Thoracic aorta (tissue), 2 donors: ENCODE measurements around the gene OXTR. TPM values are rescaled to one million over a fixed set of nuclear protein-coding genes. Genes with fewer than 3 reads are reported as not detected.
A peak's percentile ranks its signal among the peaks of the same experiment; 100 is the strongest.

Source experiments
- ATAC-seq: fragments of 150-250 bp; one replicate; pipeline ENCODE4 v1.8.0; 2017; ENCODE audit warnings: low read depth; ENCODE audit not compliant: insufficient number of reproducible peaks, low FRiP score
- DNase-seq: peaks from one replicate; pipeline ENCODE4 v3.0.0-alpha.2; 2020; ENCODE audit warnings: low spot score
- H3K27ac ChIP-seq, 2 donors: fragments of 200-600 bp; sonication (generic); 1 replicate in 1 of 2; 2 replicates in 1 of 2; pipeline ENCODE4 v1.5.1; 2016; ENCODE audit warnings: mild to moderate bottlenecking in 2 of 2, moderate library complexity in 2 of 2
- H3K27me3 ChIP-seq: fragments of 200-600 bp; sonication (generic); replicated peaks from 2 replicates; pipeline ENCODE4 v1.6.0; 2016; ENCODE audit warnings: mild to moderate bottlenecking; ENCODE audit not compliant: insufficient read depth
- H3K36me3 ChIP-seq: fragments of 200-600 bp; sonication (generic); one replicate; pipeline ENCODE4 v1.5.1; 2016
- H3K4me1 ChIP-seq, 2 donors: fragments of 200-600 bp; sonication (generic); 1 replicate in 1 of 2; 2 replicates in 1 of 2; pipeline versions ENCODE4 v1.5.1 to v1.6.0; 2016; ENCODE audit warnings: low read depth in 2 of 2, mild to moderate bottlenecking in 1 of 2; ENCODE audit not compliant: control insufficient read depth in 1 of 2
- H3K4me3 ChIP-seq: fragments of 200-600 bp; sonication (generic); 2 replicates; pipeline ENCODE4 v1.5.1; 2016; ENCODE audit warnings: mild to moderate bottlenecking
- H3K9me3 ChIP-seq: fragments of 200-600 bp; sonication (generic); 2 replicates; pipeline ENCODE4 v1.5.1; 2016
- CTCF ChIP-seq: fragments of 200-600 bp; sonication (generic); IDR thresholded peaks from one replicate; pipeline ENCODE4 v1.5.1; 2019; ENCODE audit warnings: antibody characterized with exemption
- total RNA-seq, 2 donors: library from RNA; depleted of rRNA; stranded (reverse); fragments of >200 nt; gene quantifications; one replicate each; pipeline versions ENCODE4 v1.1.0 to v1.2.3, GENCODE V29; 2016

OXTR gene
- 10 to 100 TPM in 1 of 2 donors, 1 to 10 TPM in 1; 2.3 to 55.1 TPM for total RNA-seq

- H3K27me3 ChIP-seq, result no peaks in the 10 kb centered on the region
- no peak within 1 kb of the TSS for H3K27ac ChIP-seq
- H3K4me1 ChIP-seq, result peaks cover 8 to 29% of the 10 kb centered on the region in 2 donors
- peak; percentile 99 for TF ChIP-seq CTCF
- ATAC-seq, result no peak
- peak within 1 kb of the TSS; percentile 69 for H3K4me3 ChIP-seq
- H3K36me3 ChIP-seq, result no peaks in the 10 kb centered on the region
- H3K9me3 ChIP-seq, result no peaks in the 10 kb centered on the region
- no peak for DNase-seq
Measured at GRCh38 chr3:8769088-8769822, at the start of gene OXTR. TSS of gene OXTR (minus strand) at chr3:8769613. CDS start at chr3:8768187, 1,426 bp downstream.

- Histone ChIP-seq H3K4me1 (no peaks in the 10 kb centered on the region), H3K27me3 (no peaks in the 10 kb centered on the region), H3K36me3 (no peaks in the 10 kb centered on the region), H3K4me3 (no peak overlapping the region), H3K27ac (no peak overlapping the region), H3K9me3 (peaks cover 12% of the 10 kb centered on the region)
- ATAC-seq (no peak), DNase-seq (no peak)
- TF ChIP-seq CTCF, result no peak
Measured at GRCh38 chr3:8817486-8817885, 48.1 kb upstream of the OXTR start.

GRCh38 chr3:8816106-8816505 is 46.7 kb upstream of the OXTR start:
- no peaks in the 10 kb centered on the region for H3K4me1 ChIP-seq
- no peak for TF ChIP-seq CTCF
- H3K9me3 ChIP-seq, result peaks cover 12% of the 10 kb centered on the region
- H3K27ac ChIP-seq, result no peak overlapping the region
- H3K4me3 ChIP-seq, result no peak overlapping the region
- H3K27me3 ChIP-seq, result no peaks in the 10 kb centered on the region
- ATAC-seq (no peak), DNase-seq (no peak)
- H3K36me3 ChIP-seq, result no peaks in the 10 kb centered on the region

DNA sequence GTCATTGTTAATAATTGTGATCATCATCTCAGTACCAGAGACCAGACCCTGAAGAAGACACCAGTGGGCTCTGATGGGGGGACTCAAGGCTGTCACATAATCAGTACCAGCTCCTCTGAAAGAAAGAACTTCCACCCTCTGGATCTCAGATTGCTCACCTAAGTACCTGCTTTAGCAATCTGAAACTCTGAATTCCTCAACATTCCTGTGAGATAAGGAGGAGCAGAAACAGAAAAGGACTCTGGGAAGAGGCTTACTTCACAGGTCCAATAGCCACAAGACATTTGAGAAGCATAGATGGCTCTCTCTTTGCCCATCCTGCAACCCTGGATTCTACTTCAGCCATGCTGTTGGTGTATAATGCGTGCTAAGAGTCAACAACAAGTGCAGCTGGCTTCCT is 44.0 kb upstream of the OXTR start:
- TF ChIP-seq CTCF, result no peak
- no peaks in the 10 kb centered on the region for H3K36me3 ChIP-seq
- no peaks in the 10 kb centered on the region for H3K27me3 ChIP-seq
- ATAC-seq (no peak), DNase-seq (no peak)
- H3K27ac ChIP-seq, result no peak overlapping the region
- H3K4me1 ChIP-seq, result no peaks in the 10 kb centered on the region
- H3K4me3 ChIP-seq, result no peak overlapping the region
- H3K9me3 ChIP-seq, result peaks cover 6% of the 10 kb centered on the region

DNA sequence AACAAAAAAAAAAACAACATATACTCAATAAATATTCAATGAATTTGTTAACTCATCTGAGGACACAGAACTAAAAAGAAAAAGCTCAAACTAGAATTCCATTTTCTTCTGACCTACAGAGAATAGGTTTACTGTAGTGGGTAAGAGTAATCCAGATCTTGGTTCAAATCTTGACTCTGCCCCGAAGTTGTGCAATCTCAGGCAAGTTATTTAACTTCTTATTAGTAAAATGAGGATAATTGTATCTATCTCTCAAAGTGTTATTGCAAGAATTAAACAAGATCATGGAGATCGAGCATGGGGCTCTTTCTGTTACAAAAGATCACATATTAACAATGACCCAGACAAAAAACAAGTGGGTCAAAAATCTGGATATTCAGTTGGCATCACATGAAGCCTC is 41.1 kb upstream of the OXTR start:
- TF ChIP-seq CTCF, result no peak
- Histone ChIP-seq H3K4me1 (no peaks in the 10 kb centered on the region), H3K27me3 (no peaks in the 10 kb centered on the region), H3K36me3 (no peaks in the 10 kb centered on the region), H3K27ac (no peak overlapping the region), H3K4me3 (no peak overlapping the region), H3K9me3 (no peaks in the 10 kb centered on the region)
- ATAC-seq, result no peak
- DNase-seq, result no peak
